HG03575 (cell line): ENCODE measurements around the gene KIF5B.
A peak's percentile ranks its signal among the peaks of the same experiment; 100 is the strongest.
"Not testable (repeated sequence)": the region's sequence is repeated elsewhere in the genome, so short reads cannot be mapped to it uniquely, and the experiment has no call there.

Experiments used
- ATAC-seq: cut with Tn5 transposase; IDR thresholded peaks from one replicate; pipeline ENCODE4 v1.9.1; 2021; ENCODE audit not compliant: unreplicated experiment, insufficient number of reproducible peaks, low FRiP score; ENCODE audit errors: extremely low read depth

Gene KIF5B

GRCh38 chr10:32056136-32057035 lies at the start of gene KIF5B:
KIF5B (minus strand) TSS chr10:32056425; CDS start chr10:32055973, 452 bp downstream.
- ATAC-seq, result peak; percentile 42

GRCh38 chr10:32105782-32106382 lies 49.7 kb upstream of the KIF5B start:
- no peak for ATAC-seq

GRCh38 chr10:32104622-32105509 lies 48.6 kb upstream of the KIF5B start:
- no peak for ATAC-seq

- ATAC-seq, result no peak
Measured at GRCh38 chr10:32104181-32104580, 48.0 kb upstream of the KIF5B start.

- ATAC-seq, result no peak
Measured at GRCh38 chr10:32103721-32104120, 47.5 kb upstream of the KIF5B start.

GRCh38 chr10:32098566-32099259 lies 42.5 kb upstream of the KIF5B start:
- not testable (repeated sequence) for ATAC-seq

GRCh38 chr10:32095116-32095733 lies 39.0 kb upstream of the KIF5B start:
- no peak for ATAC-seq

- ATAC-seq, result no peak
Measured at GRCh38 chr10:32093650-32094049, 37.4 kb upstream of the KIF5B start.

- no peak for ATAC-seq
Measured at GRCh38 chr10:32091046-32091445, 34.8 kb upstream of the KIF5B start.

- no peak for ATAC-seq
Measured at GRCh38 chr10:32084185-32084851, 28.1 kb upstream of the KIF5B start.

GRCh38 chr10:32077896-32078485 lies 21.8 kb upstream of the KIF5B start:
- ATAC-seq, result no peak

- ATAC-seq, result no peak
Measured at GRCh38 chr10:32073659-32074058, 17.4 kb upstream of the KIF5B start.

- no peak for ATAC-seq
Measured at GRCh38 chr10:32073128-32073527, 16.9 kb upstream of the KIF5B start.

- ATAC-seq, result no peak
Measured at GRCh38 chr10:32072025-32072800, 16.0 kb upstream of the KIF5B start.

GRCh38 chr10:32070645-32071044 lies 14.4 kb upstream of the KIF5B start:
- ATAC-seq, result no peak

GRCh38 chr10:32068569-32068968 lies 12.3 kb upstream of the KIF5B start:
- ATAC-seq, result no peak

GRCh38 chr10:32067931-32068330 lies 11.7 kb upstream of the KIF5B start:
- ATAC-seq, result not testable (repeated sequence)
